MM.1S (cell line): ENCODE results near the gene CCDC107.

Source experiments
- DNase-seq: peaks from one replicate; pipeline ENCODE4 v3.0.0-alpha.2; 2015
- H2AFZ ChIP-seq: fragments of 300-600 bp; sonication (generic); 2 replicates; pipeline ENCODE4 v1.6.0; 2016; ENCODE audit warnings: antibody characterized with exemption, low read length
- H3F3A ChIP-seq: fragments of 300-600 bp; sonication (generic); 2 replicates; pipeline ENCODE4 v1.6.1; 2016; ENCODE audit warnings: mild to moderate bottlenecking, antibody characterized with exemption, low read length, moderate library complexity, mixed read lengths; ENCODE audit not compliant: insufficient read depth
- H3K27ac ChIP-seq: fragments of 300-600 bp; sonication (generic); 2 replicates; pipeline ENCODE4 v1.5.1; 2016; ENCODE audit warnings: mild to moderate bottlenecking, low read length
- H3K27me3 ChIP-seq: fragments of 300-600 bp; sonication (generic); replicated peaks from 2 replicates; pipeline ENCODE4 v1.6.0; 2016; ENCODE audit warnings: low read length; ENCODE audit not compliant: insufficient read depth
- H3K36me3 ChIP-seq: fragments of 300-600 bp; sonication (generic); replicated peaks from 2 replicates; pipeline ENCODE4 v1.6.1; 2016; ENCODE audit warnings: mild to moderate bottlenecking, low read length, mixed read lengths; ENCODE audit not compliant: insufficient read depth
- H3K4me1 ChIP-seq: fragments of 300-600 bp; sonication (generic); 2 replicates; pipeline ENCODE4 v1.6.1; 2016; ENCODE audit warnings: low read length, mixed read lengths
- H3K4me2 ChIP-seq: fragments of 300-600 bp; sonication (generic); 2 replicates; pipeline ENCODE4 v1.6.0; 2016; ENCODE audit warnings: low read depth, low read length
- H3K4me3 ChIP-seq: fragments of 300-600 bp; sonication (generic); 2 replicates; pipeline ENCODE4 v1.5.1; 2016; ENCODE audit warnings: low read length, mixed read lengths
- H3K79me2 ChIP-seq: fragments of 300-600 bp; sonication (generic); 2 replicates; pipeline ENCODE4 v1.6.1; 2016; ENCODE audit warnings: mixed run types, low read length, mixed read lengths
- H3K9ac ChIP-seq: fragments of 300-600 bp; sonication (generic); 2 replicates; pipeline ENCODE4 v1.6.1; 2016; ENCODE audit warnings: low read length, mixed read lengths
- H3K9me2 ChIP-seq: fragments of 300-600 bp; sonication (generic); replicated peaks from 2 replicates; pipeline ENCODE4 v1.6.1; 2016; ENCODE audit warnings: mild to moderate bottlenecking, low read length, mixed read lengths; ENCODE audit not compliant: insufficient read depth
- H3K9me3 ChIP-seq: fragments of 300-600 bp; sonication (generic); replicated peaks from 2 replicates; pipeline ENCODE4 v1.6.1; 2016; ENCODE audit warnings: mild to moderate bottlenecking, low read length, mixed read lengths; ENCODE audit not compliant: insufficient read depth
- H4K20me1 ChIP-seq: fragments of 300-600 bp; sonication (generic); 2 replicates; pipeline ENCODE4 v1.6.1; 2016; ENCODE audit warnings: mild to moderate bottlenecking, low read length, moderate library complexity, mixed read lengths; ENCODE audit not compliant: insufficient read depth
- EZH2 ChIP-seq: fragments of 300-600 bp; sonication (generic); optimal IDR thresholded peaks from 2 replicates; pipeline ENCODE3; 2017; ENCODE audit warnings: low read depth, mild to moderate bottlenecking, antibody characterized with exemption, low read length, mixed read lengths
- EZH2phosphoT487 ChIP-seq: fragments of 300-600 bp; sonication (generic); IDR thresholded peaks from 2 replicates; pipeline ENCODE4 v1.6.1; 2018; ENCODE audit warnings: antibody characterized with exemption, low read length
- TF ChIP-seq, protein P1 (sequence below): fragments of 300-600 bp; sonication (generic); IDR thresholded peaks from 2 replicates; pipeline ENCODE4 v1.5.1; 2016; ENCODE audit warnings: antibody characterized with exemption, low read length, mixed read lengths

Gene CCDC107

DNA sequence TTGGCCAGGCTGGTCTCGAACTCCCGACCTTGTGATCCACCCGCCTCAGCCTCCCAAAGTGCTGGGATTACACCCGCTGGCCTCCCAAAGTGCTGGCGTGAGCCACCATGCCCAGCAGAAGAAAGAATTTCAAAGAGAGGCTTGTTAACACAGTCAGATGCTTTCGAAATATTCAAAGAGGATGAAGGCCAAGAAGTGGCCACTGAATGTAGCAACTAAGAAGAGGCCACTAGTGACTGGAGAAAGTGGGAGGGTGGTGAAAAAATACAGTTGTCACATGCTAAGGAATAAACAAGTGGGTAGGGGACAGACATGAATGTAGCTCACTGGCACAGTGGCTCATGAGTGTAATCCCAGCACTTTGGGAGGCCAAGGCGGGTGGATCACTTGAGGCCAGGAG lies 44.6 kb downstream of the CCDC107 start:
- Histone ChIP-seq H2AFZ (no peak overlapping the region), H3K9me3 (no peaks in the 10 kb centered on the region), H3F3A (no peaks in the 10 kb centered on the region), H3K4me2 (no peak overlapping the region), H3K27me3 (no peaks in the 10 kb centered on the region), H3K4me3 (no peak overlapping the region), H3K27ac (no peak overlapping the region), H3K79me2 (no peaks in the 10 kb centered on the region), H3K9me2 (no peaks in the 10 kb centered on the region), H3K36me3 (peaks cover 4% of the 10 kb centered on the region; the same call in 1 of the 2 replicates), H4K20me1 (no peaks in the 10 kb centered on the region), H3K4me1 (no peaks in the 10 kb centered on the region), H3K9ac (no peak overlapping the region)
- no peak for DNase-seq
- TF ChIP-seq, protein P1, sequence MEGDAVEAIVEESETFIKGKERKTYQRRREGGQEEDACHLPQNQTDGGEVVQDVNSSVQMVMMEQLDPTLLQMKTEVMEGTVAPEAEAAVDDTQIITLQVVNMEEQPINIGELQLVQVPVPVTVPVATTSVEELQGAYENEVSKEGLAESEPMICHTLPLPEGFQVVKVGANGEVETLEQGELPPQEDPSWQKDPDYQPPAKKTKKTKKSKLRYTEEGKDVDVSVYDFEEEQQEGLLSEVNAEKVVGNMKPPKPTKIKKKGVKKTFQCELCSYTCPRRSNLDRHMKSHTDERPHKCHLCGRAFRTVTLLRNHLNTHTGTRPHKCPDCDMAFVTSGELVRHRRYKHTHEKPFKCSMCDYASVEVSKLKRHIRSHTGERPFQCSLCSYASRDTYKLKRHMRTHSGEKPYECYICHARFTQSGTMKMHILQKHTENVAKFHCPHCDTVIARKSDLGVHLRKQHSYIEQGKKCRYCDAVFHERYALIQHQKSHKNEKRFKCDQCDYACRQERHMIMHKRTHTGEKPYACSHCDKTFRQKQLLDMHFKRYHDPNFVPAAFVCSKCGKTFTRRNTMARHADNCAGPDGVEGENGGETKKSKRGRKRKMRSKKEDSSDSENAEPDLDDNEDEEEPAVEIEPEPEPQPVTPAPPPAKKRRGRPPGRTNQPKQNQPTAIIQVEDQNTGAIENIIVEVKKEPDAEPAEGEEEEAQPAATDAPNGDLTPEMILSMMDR = no peak
- TF ChIP-seq EZH2 = no peak
- TF ChIP-seq EZH2phosphoT487 = no peak

DNA sequence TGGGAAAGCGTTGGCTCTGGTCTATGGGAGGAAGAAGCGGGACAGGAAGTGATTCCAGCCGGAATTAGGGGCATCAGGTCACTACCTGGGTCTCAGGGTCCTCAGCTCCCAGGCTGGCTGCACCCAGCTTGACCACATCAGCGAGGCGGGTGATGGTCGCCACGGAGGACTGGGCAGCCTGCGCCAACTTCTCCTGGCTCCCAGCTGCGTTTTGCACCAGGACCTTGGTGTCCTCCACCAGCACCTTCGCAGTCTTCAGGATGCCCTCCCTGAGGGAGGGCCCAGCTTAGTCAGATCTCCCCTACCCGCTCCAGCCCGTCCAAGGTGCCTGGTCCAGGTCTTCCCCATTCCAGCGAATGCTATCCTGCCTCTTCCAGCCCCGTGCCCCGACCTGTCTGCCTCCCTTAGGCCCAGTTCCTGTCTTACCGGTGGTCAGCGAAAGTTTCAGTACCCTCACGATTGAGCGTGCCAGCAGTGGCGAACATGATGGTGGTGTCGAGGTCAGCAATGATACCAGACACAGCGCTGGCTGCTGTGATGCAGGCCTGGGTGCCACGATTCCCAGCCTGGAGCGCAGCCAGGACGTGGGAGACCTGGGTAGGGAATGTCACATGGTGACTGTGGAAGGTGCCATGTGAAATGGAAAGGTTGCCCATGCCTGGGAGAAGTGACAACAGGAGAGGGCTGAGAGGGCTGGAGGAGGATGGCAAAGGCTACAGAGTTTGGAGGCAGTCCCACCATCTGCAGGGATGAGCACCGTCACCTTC lies 46.0 kb downstream of the CCDC107 start:
- DNase-seq = no peak
- Histone ChIP-seq H3F3A (no peaks in the 10 kb centered on the region), H4K20me1 (no peaks in the 10 kb centered on the region), H3K9me2 (no peaks in the 10 kb centered on the region), H3K36me3 (peaks cover 6% of the 10 kb centered on the region; the same call in 1 of the 2 replicates), H2AFZ (no peak overlapping the region), H3K4me1 (no peaks in the 10 kb centered on the region), H3K4me3 (no peak overlapping the region), H3K27ac (no peak overlapping the region), H3K4me2 (no peak overlapping the region), H3K9ac (no peak overlapping the region), H3K79me2 (no peaks in the 10 kb centered on the region), H3K27me3 (no peaks in the 10 kb centered on the region), H3K9me3 (no peaks in the 10 kb centered on the region)
- TF ChIP-seq, protein P1 = no peak
- TF ChIP-seq EZH2phosphoT487 (no peak), EZH2 (no peak)

DNA sequence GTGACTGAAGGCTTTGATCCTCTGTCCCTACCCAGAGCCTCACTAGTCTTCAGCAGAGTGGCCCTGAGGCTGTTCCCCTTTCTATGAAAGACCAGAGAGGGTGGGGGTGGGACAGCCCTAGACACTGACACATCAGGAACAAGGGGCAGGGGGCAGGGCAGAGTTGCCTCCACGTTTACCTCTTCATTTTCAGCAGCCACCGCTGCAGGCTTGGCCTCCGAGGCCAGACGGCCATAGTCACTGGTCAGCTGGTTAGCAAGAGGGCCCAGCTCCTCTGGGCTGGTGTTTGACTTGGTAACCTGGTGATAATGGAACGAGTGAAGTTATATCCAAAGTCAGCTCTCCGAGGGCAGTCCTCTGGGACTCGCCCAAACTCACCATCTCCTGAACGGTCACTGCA lies 47.3 kb downstream of the CCDC107 start:
- no peak for DNase-seq
- no peaks in the 10 kb centered on the region for H3K4me1 ChIP-seq
- no peaks in the 10 kb centered on the region for H3K9me3 ChIP-seq
- H3K9ac ChIP-seq = no peak overlapping the region
- H3K4me2 ChIP-seq = no peak overlapping the region
- peaks cover 6% of the 10 kb centered on the region for H3K36me3 ChIP-seq
- no peak overlapping the region for H3K27ac ChIP-seq
- no peaks in the 10 kb centered on the region for H3F3A ChIP-seq
- H2AFZ ChIP-seq = no peak overlapping the region
- TF ChIP-seq, protein P1 = no peak
- TF ChIP-seq EZH2 (no peak), EZH2phosphoT487 (no peak)
- H3K4me3 ChIP-seq = no peak overlapping the region
- H3K27me3 ChIP-seq = no peaks in the 10 kb centered on the region
- H3K9me2 ChIP-seq = no peaks in the 10 kb centered on the region
- H4K20me1 ChIP-seq = no peaks in the 10 kb centered on the region
- H3K79me2 ChIP-seq = no peaks in the 10 kb centered on the region
